Measurements from ENCODE around the gene GNG7. TPM values are rescaled to one million over a fixed set of nuclear protein-coding genes. Genes with fewer than 3 reads are reported as not detected.
A peak's percentile ranks its signal among the peaks of the same experiment; 100 is the strongest.

The GNG7 gene
- total and polyA plus RNA-seq, 10 of the 15 experiments (the other 5 are each of a cell fraction or from before 2014, with no cell fraction given): 1.9 to 13.6 (median 6.5) TPM

DNA sequence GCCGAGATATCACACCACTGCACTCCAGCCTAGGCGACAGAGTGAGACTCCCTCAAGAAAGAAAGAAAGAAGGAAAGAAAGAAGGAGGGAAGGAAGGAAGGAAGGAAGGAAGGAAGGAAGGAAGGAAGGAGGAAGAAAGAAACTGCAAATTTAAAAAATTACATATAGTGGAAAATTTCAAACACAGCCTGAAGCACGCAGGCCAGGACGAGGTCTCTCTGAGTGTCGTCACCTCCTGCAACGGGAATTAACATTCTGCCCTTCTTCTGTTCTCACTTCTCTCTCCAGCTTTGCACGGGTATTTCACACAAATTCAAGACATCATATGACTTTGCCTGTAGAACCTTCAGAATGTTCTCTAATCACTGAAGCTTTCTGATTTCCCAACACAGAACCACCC lies 108.2 kb downstream of the GNG7 start (continued):
- TF ChIP-seq TAF1 (IDR thresholded peaks at IDR 0.05; ENCODE audit: borderline replicate concordance, low read depth, low read length): no peak
- TF ChIP-seq FOXK2 (IDR thresholded peaks at IDR 0.05): no peak
- TF ChIP-seq, protein P1, sequence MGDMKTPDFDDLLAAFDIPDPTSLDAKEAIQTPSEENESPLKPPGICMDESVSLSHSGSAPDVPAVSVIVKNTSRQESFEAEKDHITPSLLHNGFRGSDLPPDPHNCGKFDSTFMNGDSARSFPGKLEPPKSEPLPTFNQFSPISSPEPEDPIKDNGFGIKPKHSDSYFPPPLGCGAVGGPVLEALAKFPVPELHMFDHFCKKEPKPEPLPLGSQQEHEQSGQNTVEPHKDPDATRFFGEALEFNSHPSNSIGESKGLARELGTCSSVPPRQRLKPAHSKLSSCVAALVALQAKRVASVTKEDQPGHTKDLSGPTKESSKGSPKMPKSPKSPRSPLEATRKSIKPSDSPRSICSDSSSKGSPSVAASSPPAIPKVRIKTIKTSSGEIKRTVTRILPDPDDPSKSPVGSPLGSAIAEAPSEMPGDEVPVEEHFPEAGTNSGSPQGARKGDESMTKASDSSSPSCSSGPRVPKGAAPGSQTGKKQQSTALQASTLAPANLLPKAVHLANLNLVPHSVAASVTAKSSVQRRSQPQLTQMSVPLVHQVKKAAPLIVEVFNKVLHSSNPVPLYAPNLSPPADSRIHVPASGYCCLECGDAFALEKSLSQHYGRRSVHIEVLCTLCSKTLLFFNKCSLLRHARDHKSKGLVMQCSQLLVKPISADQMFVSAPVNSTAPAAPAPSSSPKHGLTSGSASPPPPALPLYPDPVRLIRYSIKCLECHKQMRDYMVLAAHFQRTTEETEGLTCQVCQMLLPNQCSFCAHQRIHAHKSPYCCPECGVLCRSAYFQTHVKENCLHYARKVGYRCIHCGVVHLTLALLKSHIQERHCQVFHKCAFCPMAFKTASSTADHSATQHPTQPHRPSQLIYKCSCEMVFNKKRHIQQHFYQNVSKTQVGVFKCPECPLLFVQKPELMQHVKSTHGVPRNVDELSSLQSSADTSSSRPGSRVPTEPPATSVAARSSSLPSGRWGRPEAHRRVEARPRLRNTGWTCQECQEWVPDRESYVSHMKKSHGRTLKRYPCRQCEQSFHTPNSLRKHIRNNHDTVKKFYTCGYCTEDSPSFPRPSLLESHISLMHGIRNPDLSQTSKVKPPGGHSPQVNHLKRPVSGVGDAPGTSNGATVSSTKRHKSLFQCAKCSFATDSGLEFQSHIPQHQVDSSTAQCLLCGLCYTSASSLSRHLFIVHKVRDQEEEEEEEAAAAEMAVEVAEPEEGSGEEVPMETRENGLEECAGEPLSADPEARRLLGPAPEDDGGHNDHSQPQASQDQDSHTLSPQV (IDR thresholded peaks at IDR 0.05): no peak
- peak; percentile 55 for TF ChIP-seq MTA2 (IDR thresholded peaks at IDR 0.05; ENCODE audit: low read depth)
- TF ChIP-seq NR2C2 (IDR thresholded peaks at IDR 0.05; ENCODE audit: borderline replicate concordance, control insufficient read depth, insufficient read length, low read depth): no peak
- no peak for TF ChIP-seq MXI1 (IDR thresholded peaks at IDR 0.05; ENCODE audit: low read depth, low read length)
- TF ChIP-seq IRF4 (IDR thresholded peaks at IDR 0.05; ENCODE audit: low read depth, low read length): peak; percentile 68; the same call in 1 of the 2 replicates
- TF ChIP-seq RELA (IDR thresholded peaks at IDR 0.05; ENCODE audit: borderline replicate concordance, partially characterized antibody): no peak
- no peak for TF ChIP-seq WRNIP1 (IDR thresholded peaks at IDR 0.05; ENCODE audit: borderline replicate concordance, low read depth, low read length)
- TF ChIP-seq, protein P2, sequence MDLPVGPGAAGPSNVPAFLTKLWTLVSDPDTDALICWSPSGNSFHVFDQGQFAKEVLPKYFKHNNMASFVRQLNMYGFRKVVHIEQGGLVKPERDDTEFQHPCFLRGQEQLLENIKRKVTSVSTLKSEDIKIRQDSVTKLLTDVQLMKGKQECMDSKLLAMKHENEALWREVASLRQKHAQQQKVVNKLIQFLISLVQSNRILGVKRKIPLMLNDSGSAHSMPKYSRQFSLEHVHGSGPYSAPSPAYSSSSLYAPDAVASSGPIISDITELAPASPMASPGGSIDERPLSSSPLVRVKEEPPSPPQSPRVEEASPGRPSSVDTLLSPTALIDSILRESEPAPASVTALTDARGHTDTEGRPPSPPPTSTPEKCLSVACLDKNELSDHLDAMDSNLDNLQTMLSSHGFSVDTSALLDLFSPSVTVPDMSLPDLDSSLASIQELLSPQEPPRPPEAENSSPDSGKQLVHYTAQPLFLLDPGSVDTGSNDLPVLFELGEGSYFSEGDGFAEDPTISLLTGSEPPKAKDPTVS (IDR thresholded peaks at IDR 0.05; ENCODE audit: low read depth, low read length): no peak
- no peak for TF ChIP-seq NR2C1 (IDR thresholded peaks at IDR 0.05)
- TF ChIP-seq POU2F2 (IDR thresholded peaks at IDR 0.05; ENCODE audit: borderline replicate concordance, low read depth, low read length): peak; percentile 60; the same call in 1 of the 3 replicates
- TF ChIP-seq POLR2A (IDR thresholded peaks at IDR 0.05; ENCODE audit: low read depth, low read length): no peak
- TF ChIP-seq, protein P3, sequence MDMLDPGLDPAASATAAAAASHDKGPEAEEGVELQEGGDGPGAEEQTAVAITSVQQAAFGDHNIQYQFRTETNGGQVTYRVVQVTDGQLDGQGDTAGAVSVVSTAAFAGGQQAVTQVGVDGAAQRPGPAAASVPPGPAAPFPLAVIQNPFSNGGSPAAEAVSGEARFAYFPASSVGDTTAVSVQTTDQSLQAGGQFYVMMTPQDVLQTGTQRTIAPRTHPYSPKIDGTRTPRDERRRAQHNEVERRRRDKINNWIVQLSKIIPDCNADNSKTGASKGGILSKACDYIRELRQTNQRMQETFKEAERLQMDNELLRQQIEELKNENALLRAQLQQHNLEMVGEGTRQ (IDR thresholded peaks at IDR 0.05; ENCODE audit: borderline replicate concordance, low read depth, low read length): no peak
- TF ChIP-seq, protein P4, sequence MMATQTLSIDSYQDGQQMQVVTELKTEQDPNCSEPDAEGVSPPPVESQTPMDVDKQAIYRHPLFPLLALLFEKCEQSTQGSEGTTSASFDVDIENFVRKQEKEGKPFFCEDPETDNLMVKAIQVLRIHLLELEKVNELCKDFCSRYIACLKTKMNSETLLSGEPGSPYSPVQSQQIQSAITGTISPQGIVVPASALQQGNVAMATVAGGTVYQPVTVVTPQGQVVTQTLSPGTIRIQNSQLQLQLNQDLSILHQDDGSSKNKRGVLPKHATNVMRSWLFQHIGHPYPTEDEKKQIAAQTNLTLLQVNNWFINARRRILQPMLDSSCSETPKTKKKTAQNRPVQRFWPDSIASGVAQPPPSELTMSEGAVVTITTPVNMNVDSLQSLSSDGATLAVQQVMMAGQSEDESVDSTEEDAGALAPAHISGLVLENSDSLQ (IDR thresholded peaks at IDR 0.05): 0 out of 2 replicates have a peak, but pooled peaks have one; percentile 15
- TF ChIP-seq BRCA1 (IDR thresholded peaks at IDR 0.05; ENCODE audit: low read depth, low read length): no peak
- no peak for TF ChIP-seq TARDBP (IDR thresholded peaks at IDR 0.05; ENCODE audit: borderline replicate concordance)
- no peak for TF ChIP-seq GABPA (IDR thresholded peaks at IDR 0.05; ENCODE audit: low read depth)
- peak; percentile 68 for TF ChIP-seq IKZF1 (conservative IDR thresholded peaks at IDR 0.05)
- TF ChIP-seq BCL3 (IDR thresholded peaks at IDR 0.05; ENCODE audit: borderline replicate concordance, insufficient read depth, low read depth, low read length, poor library complexity, severe bottlenecking): no peak
- peak; percentile 53 to 66; a peak in 2 of 4 replicates for TF ChIP-seq EP300 (IDR thresholded peaks at IDR 0.05; ENCODE audit: borderline replicate concordance in 1 of 2, control insufficient read depth in 1 of 2, low read depth in 2 of 2, low read length in 2 of 2)

Data from GM12878 (cell line).